Lower leg skin (tissue), 4 donors: ENCODE results near the gene NBEA. TPM values are rescaled to one million over a fixed set of nuclear protein-coding genes. Genes with fewer than 3 reads are reported as not detected.
"Not testable (repeated sequence)": the region's sequence is repeated elsewhere in the genome, so short reads cannot be mapped to it uniquely, and the experiment has no call there.

Source experiments
- DNase-seq, 2 donors: peaks; one replicate each; pipeline ENCODE4 v3.0.0-alpha.2; 2019; ENCODE audit warnings: low spot score in 2 of 2
- H3K4me3 ChIP-seq: fragments of 200-600 bp; sonication (generic); 2 replicates; pipeline ENCODE4 v1.5.1; 2017; ENCODE audit warnings: mild to moderate bottlenecking, low read depth; ENCODE audit not compliant: poor library complexity, severe bottlenecking
- CTCF ChIP-seq, 3 donors: fragments of 450-650 bp; IDR thresholded peaks; one replicate each; pipeline ENCODE4 v1.5.1; 2016; ENCODE audit warnings: antibody characterized with exemption in 3 of 3, mild to moderate bottlenecking in 3 of 3, moderate library complexity in 2 of 3
- POLR2A ChIP-seq, 2 donors: fragments of 450-650 bp; IDR thresholded peaks; one replicate each; pipeline ENCODE4 v1.6.1; 2016 to 2017; ENCODE audit warnings: antibody characterized with exemption in 2 of 2, mild to moderate bottlenecking in 1 of 2, moderate library complexity in 1 of 2
- WGBS, 2 donors: methylation state at CpG; one replicate each; pipeline ENCODE4 v1.1.5; 2018; 5-methylcytosine and 5-hydroxymethylcytosine counted together
- intact Hi-C: fragments of 100-400 bp; cut with DNase I; formaldehyde crosslinking; loops from one replicate; pipeline ENCODE4 v1.15.0; 2023; ENCODE audit warnings: low total_unique reads
- total RNA-seq, 4 donors: library from RNA; depleted of rRNA; stranded (reverse); fragments of >200 nt; gene quantifications; one replicate each; pipeline ENCODE4 v1.1.0, GENCODE V29; 2016

The NBEA gene
- total RNA-seq, 4 donors from 2014 or later: 1.5 to 4.5 (median 3.7) TPM

GRCh38 chr13:34959489-34959888, 17.4 kb downstream of the NBEA start:
- 100% methylated on average over 1 of the region's 1 CpG for WGBS, 2 donors
- TF ChIP-seq CTCF (IDR thresholded peaks at IDR 0.05): no peak
- TF ChIP-seq POLR2A (IDR thresholded peaks at IDR 0.05): no peak
- no peak overlapping the region for H3K4me3 ChIP-seq
- no peak for DNase-seq
- intact Hi-C loops: no loop called here

GRCh38 chr13:34964558-34964957, 22.5 kb downstream of the NBEA start:
- 92 to 94% methylated on average over 4 of the region's 4 CpGs for WGBS, 2 donors
- no peak overlapping the region for H3K4me3 ChIP-seq
- DNase-seq: no peak
- no peak for TF ChIP-seq CTCF (IDR thresholded peaks at IDR 0.05)
- TF ChIP-seq POLR2A (IDR thresholded peaks at IDR 0.05): no peak
- intact Hi-C loops: no loop called here

GRCh38 chr13:34967851-34968562, 25.9 kb downstream of the NBEA start:
- 61 to 76% methylated on average over 3 of the region's 3 CpGs for WGBS, 2 donors
- no peak for DNase-seq
- no peak overlapping the region for H3K4me3 ChIP-seq
- no peak for TF ChIP-seq POLR2A (IDR thresholded peaks at IDR 0.05)
- TF ChIP-seq CTCF (IDR thresholded peaks at IDR 0.05): no peak
- intact Hi-C loops: no loop called here

- 97% methylated on average over 2 of the region's 2 CpGs for WGBS, 2 donors
- intact Hi-C loops, H3K4me3 ChIP-seq, DNase-seq: not testable (repeated sequence)
Observed at GRCh38 chr13:34969539-34969938, 27.5 kb downstream of the NBEA start.

- DNase-seq: no peak
- TF ChIP-seq POLR2A (IDR thresholded peaks at IDR 0.05): no peak
- no peak for TF ChIP-seq CTCF (IDR thresholded peaks at IDR 0.05)
- 71 to 81% methylated on average over 1 of the region's 1 CpG for WGBS, 2 donors
Observed at GRCh38 chr13:34970961-34971360, 28.9 kb downstream of the NBEA start.

GRCh38 chr13:34971473-34971872, 29.4 kb downstream of the NBEA start:
- no peak overlapping the region for H3K4me3 ChIP-seq
- 82 to 90% methylated on average over 2 of the region's 2 CpGs for WGBS, 2 donors
- TF ChIP-seq CTCF (IDR thresholded peaks at IDR 0.05) (no peak), POLR2A (IDR thresholded peaks at IDR 0.05) (no peak)
- DNase-seq: no peak
- intact Hi-C loops: no loop called here

More at GRCh38 chr13:34970961-34971360, 28.9 kb downstream of the NBEA start:
- no peak overlapping the region for H3K4me3 ChIP-seq
- intact Hi-C loops: no loop called here

GRCh38 chr13:34985199-34985598, 43.1 kb downstream of the NBEA start:
- WGBS, 2 donors: 82 to 92% methylated on average over 5 of the region's 5 CpGs
- DNase-seq, intact Hi-C loops, H3K4me3 ChIP-seq: not testable (repeated sequence)
